CD4-positive, alpha-beta T cell treated with Interleukin-6 for 4 hours (primary cell): ENCODE data around the gene KCNB1.

Experiments used
- DNase-seq: peaks from one replicate; pipeline ENCODE4 v3.0.0-alpha.2; 2020; ENCODE audit warnings: mixed read lengths

The KCNB1 gene

DNA sequence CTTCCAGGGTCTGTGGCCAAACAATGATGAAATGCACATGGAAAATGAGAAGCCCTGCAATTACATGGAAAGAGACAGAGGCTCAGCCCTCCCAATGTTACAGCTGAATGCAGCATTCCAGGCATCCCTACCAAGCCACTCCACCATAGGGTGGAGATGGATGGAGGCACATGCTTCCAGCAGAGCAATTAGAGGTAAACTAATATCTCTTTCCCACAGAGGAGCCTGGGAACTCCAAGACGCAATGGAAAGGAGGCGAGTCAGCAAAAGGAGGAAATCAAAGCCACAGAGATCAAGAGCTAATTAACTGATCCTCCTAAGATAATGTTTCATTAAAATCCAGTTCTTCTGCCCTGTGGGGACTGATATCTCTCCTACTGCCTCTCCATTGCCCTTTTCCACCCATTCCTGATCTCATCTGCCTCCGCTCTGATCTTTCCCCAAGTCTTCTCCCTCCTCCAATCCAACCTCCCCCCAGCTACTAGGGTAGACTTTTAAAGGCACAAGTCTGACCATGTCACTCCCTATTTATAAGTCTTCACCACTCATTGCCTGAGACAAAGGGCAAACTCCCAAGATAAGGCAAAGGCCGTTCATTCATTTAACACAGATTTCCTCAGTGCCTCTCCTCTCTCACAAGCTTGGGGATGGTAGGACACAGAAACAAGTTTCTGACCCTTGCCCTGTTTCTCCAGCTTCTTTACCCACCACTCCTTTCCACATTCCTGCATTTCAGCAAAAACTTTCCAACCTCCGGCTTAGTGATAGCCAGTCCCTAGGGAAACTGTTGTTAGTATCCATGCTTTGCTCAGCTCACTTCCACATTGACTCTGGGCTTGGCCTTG is 14.3 kb upstream of the KCNB1 start:
- DNase-seq: no peak

DNA sequence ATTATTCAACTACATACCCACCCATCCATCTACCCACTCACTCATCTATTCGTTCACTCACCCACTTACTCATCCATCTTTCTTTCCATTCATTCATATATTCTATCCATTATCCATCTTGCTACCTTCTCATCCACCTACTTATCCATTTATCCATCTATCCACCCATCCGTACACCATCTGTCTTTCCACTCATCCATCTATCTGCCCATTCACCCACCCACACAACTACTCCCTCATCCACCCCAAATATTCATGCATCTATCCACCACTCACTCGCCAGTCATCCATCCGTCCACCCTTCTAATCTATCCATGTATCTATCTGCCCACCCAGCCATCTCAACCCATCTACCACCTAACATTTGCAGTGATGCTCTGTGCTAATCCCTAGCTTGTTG is 13.6 kb upstream of the KCNB1 start:
- DNase-seq: no peak

DNA sequence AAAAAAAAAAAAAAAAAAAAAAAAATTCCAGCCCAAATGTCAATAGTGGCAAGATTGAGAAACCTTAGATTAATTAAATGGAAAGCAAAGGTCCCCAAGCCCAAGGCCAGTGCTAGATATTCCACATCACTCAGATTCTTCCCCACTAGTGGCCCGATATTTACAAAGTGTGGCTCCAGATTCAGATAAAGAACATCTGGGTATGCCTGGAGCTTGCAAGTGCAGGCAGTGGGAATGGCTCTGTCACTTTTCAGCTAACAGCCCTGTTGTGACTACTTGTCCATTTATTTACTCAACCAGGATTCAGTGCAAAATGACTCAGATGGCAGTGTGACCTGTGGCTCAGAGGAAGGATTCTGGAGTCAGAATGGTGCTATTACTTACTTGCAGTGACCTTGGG is 8.2 kb upstream of the KCNB1 start:
- no peak for DNase-seq

DNA sequence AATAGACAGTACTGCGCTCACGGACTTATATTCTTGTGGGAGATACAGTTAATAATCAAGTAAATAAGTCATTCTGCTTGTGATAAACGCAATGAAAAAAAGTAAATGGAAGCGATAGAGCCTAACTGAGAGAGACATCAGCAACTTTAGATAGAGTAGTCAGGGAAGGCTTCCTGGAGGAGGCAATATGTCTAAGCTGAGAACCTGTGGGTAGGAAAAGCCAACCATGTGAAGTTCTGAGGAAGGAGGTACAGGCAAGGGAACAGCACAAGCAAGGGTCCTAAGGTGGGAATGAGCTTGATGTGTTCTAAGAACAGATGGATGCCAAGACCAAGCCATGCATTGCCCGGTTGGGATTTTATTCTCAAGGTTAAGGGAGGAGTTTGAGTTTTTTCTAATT is 7.2 kb upstream of the KCNB1 start:
- DNase-seq: no peak

GRCh38 chr20:49486064-49486463 is 3.6 kb upstream of the KCNB1 start:
- no peak for DNase-seq

DNA sequence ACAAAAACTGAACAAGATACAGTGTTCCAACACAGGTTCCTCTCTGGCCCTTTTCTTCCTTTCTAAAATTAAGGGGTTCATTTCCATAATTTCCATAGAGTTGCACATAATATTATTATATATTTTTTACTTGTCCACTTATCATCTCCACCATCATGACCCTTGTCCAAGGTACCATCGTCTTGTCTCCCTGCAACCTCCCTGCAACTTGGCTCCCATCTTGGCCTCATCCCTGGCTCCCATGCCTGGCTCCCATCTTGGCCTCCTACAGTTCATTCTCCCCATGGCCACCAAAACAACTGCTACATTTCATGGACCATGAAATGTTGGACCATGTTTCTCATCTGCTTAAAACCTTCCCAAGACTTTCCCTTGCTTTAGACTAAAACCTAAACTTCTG is 3.1 kb upstream of the KCNB1 start:
- DNase-seq: no peak

GRCh38 chr20:49484180-49485140 is 2.0 kb upstream of the KCNB1 start:
- peak; percentile 48 for DNase-seq

GRCh38 chr20:49483696-49484123 is 1.2 kb upstream of the KCNB1 start:
- DNase-seq: no peak

DNA sequence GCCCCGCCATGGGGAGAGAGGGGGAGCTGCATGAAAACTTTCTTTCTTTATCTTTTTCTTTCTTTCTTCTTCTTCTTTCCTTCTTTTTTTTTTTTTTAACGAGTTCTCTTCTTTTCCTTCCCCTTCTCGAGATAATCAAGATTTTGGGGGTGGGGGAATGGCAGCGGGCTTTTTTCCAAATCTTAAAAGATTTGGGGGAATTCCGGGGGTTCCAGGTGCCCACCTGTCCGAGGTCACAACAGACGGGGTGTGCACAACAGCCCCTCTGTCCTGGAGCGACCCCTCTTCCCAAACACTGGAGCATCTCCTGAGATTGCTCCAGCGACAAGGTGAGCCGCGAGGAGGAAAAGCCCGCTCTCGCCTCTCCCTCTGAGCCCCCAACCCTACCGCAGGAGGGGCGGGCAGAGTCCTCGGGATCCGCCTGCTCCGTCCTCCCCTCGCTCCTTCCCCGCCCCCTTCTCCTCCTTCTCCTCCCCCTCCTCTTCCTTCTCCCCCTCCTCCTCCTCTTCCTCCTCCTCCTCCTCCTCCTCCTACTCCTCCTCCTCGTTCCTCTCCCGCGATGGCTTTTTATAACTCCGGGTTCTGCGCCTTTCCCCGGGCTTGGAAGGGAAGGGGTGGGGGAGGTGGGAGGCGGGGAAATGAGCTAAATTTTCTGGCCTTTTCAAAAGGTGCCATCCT is 689 bp upstream of the KCNB1 start:
- no peak for DNase-seq

GRCh38 chr20:49482173-49482572 is 295 bp downstream of the KCNB1 start:
- DNase-seq: no peak

DNA sequence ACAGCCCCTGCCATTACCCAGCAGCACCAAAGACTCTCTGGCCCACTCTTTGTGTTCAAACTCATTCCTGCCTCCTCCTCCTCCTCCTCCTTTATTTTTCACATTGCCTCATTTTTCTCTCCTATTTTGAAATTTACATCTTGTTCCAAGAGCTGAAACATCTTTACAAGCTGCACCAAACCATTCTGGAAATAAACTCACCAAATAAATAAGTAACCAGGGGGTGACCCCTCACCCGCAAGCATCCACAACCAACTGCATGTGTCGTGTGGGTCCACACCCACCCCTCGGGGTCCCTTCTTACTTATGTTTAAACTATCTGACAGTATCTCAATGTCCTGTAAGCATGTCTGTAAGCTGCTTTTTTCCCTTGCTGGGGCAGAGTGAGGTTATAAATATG is 1.4 kb downstream of the KCNB1 start:
- DNase-seq: no peak

GRCh38 chr20:49480236-49480635 is 2.2 kb downstream of the KCNB1 start:
- DNase-seq: no peak

DNA sequence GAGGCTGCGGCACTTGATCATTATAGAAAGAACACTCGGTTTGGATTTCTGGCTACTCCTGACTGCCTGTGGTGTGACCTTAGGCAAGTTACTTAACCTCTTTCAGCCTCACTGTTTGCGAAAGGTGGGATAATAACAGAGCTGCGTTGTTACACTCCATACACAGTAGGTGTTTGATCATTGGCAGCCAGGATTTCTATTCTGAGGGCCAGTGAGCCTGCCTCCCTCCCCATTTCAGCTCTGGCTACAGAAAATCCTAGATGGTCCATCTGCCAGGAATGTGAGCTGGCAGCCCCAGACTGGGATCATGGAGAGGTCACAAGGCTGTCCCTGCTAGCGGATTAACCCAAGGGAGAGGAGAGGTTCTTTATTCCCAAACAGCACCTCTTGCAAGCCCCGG is 2.7 kb downstream of the KCNB1 start:
- no peak for DNase-seq

GRCh38 chr20:49478754-49479689 is 3.4 kb downstream of the KCNB1 start:
- DNase-seq: no peak

DNA sequence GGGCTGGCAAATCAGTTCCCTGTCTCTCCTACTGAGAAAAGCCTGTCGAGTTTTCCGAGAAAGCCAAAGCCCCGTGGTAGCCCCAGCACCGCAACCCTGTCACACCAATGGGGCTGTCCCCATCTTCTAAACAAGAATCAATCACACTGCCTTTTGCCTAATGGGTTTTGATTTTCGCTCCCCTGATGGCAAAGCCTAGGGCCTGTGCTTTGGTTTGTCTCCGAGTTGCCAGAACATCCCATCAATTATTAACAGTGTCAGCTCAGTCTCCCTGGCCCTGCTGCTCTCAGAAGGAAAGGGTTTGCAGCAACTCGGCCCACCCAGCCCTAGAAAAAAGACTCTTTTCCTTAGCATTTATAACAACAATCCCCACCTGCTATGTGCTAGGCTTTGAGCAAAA is 4.2 kb downstream of the KCNB1 start:
- DNase-seq: no peak

DNA sequence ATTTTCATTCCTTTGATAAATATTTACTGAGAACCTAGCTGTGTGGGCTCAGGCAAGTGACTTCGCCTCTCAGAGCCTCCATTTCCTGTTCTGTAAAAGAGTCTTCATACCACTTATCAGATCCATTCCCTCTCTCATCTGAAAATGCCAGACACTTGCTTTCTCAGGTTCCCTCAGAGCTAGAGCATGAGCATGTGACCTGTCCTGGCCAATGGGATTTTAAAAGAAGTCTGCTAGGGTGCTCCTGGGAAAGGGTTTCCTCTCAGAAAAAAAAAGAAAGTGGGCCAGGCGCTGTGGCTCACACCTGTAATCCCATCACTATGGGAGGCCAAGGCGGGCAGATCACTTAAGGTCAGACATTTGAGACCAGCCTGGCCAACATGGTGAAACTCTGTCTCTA is 5.3 kb downstream of the KCNB1 start:
- DNase-seq: no peak

DNA sequence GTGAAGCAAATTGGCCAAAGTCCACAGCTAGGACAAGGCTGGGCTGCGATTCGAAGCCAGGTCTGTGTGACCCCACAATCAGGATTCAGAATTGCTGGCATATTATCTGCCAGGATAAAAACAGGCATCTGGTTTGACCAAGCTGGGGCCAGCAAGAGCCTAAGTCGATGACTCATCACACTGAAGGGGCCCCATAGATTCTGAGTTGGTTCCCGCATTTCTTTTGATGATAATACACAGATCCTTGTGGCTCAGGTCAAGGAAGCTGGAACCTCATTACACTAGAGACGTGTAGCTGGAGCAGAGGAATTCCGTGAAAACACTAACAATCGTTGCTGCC is 6.5 kb downstream of the KCNB1 start:
- no peak for DNase-seq

GRCh38 chr20:49475292-49476015 is 7.0 kb downstream of the KCNB1 start:
- DNase-seq: no peak

DNA sequence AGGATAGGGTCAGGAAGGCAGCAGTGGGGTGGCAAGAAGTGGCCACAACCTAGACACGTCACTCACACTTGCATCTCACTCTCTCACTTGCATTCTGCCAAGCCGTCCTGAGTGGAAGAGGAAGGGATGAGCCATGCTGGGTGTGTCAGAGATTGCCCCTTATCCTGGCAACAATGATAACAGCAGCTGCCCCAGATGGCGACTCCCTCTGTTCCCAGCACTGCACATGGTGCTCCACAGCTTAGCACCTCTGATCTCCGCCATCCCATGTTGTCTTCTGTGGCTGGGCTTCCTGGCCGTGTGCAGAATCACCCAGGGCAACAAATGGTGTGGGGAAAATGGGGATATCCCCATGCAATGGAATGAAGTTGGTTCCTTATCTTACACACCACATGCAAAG is 11.1 kb downstream of the KCNB1 start:
- DNase-seq: no peak

- DNase-seq: no peak
Observed at GRCh38 chr20:49470922-49471321, 11.5 kb downstream of the KCNB1 start.

- DNase-seq: no peak
Observed at GRCh38 chr20:49469060-49469459, 13.4 kb downstream of the KCNB1 start.

- DNase-seq: no peak
Observed at GRCh38 chr20:49468412-49468811, 14.1 kb downstream of the KCNB1 start.
